ENCODE measurements around the gene GAL3ST3.
A peak's percentile ranks its signal among the peaks of the same experiment; 100 is the strongest.

GAL3ST3 gene

DNA sequence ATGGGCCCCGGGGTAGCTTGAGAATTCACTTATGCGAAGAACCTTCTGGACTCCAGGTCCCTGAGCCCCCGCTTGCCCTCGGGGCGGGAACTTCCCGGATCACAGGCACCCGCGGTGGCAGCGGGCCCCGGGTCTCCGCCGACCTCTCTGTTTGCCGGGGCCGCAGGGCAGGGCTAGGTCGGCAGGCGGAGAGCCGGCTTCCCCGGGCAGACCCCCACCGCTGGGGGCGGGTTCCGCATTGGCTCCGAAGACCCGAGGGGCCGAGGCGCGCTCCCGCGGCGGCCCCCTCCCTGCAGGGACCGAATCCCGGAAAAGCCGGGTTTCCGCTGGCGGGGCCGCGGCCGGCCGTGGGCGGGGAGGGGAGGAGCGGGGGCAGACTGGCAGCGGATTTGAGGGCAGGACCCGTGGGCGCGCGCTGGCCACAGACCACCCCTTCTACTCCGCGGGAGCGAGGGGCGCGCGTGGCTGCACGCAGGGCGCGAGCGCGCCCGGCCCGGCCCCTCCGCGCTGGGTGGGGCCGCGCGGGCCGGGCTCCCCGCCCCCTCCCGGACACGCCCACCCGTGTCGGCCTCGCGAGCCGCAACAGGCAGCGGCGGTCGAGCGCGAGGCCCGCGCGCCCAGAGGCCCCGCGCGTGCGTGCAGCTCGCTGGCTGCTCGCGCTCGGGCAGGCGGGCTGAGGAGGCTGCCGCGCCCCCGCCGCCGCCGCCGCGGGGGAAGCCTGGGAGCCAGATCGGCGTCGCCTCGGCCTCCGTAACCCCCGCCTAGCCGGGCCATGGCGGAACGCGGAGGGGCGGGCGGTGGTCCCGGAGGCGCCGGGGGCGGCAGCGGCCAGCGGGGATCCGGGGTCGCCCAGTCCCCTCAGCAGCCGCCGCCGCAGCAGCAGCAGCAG, 21.0 kb upstream of the GAL3ST3 start, which contains the start of gene PACS1:
TSS of gene PACS1 (plus strand) at position 558 of the 889 bp plus-strand sequence. CDS start at position 773, 215 bp downstream.
- DNase-seq = peak in 1 of 2 experiments; percentile 45

DNA sequence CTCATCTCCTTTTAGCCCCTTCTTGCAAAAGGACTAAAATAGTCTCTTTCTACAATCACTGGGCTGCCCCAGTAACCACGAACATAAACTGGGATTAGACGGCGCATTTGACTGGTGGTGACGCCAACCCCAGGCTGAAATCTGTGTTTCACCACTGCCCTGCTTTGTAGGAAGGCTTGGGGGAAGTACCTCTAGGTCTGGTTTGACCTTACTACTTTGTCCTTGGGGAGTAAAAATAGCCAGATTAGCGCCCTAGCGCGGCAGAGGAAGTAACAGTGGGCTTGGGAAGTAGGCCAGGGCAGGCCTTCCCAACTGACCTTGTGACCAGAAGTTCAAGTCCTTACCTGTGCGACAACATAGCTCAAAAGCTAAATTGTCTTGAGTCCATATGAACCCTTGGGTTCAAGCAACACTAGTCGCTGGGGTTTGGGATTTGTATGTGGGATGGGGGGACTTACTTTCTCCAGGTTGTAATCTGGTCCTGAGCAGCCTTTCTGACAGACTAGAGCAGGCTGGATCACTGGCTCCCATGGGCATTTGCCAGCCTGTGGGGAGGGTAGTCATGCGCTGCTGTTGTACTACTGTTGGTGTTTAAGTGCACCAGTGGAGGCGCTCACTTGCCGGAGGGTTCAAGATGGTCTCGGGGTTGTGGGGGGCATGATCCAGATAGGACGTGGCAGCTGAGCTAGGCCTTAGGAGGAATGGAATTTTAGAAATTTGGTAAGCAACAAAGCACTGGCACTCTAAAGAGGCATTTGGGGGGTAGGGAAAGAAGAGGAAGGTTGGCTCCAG, 20.2 kb upstream of the GAL3ST3 start:
- peak in 1 of 2 experiments; percentile 35 for DNase-seq

DNA sequence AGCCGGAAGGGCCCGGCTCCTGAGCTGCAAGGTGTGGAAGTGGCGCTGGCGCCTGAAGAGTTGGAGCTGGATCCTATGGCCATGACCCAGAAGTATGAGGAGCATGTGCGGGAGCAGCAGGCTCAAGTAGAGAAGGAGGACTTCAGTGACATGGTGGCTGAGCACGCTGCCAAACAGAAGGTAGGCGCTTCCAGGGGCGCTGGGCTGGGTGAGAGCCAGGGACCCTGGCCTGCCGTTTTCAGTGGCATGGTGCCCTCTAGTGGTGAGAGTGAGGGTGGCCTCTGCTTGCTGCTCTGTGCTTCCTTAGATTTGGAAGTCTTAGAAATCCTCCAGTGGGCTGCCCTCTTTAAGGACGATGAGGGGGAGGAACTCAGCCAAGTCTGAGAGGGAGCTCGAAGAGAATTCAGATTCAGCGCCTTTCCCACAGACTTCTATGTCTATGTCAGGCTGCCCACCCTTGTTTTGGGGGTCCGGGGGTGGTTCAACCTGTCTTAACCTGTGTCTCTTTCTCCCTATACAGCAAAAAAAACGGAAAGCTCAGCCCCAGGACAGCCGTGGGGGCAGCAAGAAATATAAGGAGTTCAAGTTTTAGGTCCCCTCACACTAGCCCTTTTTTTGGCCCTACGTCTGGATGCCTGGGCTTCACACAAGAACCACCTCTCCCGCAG, 19.3 kb upstream of the GAL3ST3 start:
- DNase-seq = peak; percentile 25 to 73

DNA sequence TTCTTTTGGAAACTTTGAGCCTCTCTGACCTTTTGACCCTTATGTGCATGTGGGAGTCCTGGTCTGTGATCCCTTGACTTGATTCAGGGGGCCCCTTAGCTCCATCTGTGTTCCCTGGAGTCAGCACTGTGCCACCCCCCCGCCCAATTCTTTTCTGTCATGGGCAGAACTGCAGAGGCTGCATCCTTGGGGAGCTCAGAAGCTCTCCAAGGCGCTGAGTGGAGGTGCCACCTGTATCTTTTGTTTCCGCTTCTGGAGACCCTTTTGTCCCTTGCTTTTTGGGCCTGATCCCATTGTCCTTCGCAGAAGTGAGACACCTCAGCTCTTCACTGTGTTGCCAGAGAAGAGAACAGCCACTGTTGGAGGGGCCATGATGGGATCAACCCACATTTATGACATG, 18.7 kb upstream of the GAL3ST3 start:
- DNase-seq = no peak

DNA sequence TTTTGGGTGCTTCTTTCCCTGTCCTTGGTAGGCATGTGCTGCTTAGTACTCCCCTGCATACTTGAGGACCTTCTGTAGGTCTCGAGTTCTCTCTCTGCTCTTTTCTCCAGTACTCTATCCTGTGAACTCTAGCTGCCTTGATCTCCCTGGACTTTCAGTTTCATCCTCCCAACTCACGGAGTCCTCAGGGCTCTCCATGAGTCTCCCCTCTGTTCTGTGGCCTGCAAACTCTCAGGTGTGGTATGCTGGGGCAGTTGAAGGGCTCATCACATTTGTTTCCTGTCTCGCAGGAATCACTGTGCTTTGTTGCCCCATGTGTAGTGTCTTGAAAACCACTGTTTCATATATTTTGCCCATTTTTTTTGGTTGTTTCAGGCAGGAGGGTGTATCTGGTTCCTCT, 17.8 kb upstream of the GAL3ST3 start:
- no peak for DNase-seq

DNA sequence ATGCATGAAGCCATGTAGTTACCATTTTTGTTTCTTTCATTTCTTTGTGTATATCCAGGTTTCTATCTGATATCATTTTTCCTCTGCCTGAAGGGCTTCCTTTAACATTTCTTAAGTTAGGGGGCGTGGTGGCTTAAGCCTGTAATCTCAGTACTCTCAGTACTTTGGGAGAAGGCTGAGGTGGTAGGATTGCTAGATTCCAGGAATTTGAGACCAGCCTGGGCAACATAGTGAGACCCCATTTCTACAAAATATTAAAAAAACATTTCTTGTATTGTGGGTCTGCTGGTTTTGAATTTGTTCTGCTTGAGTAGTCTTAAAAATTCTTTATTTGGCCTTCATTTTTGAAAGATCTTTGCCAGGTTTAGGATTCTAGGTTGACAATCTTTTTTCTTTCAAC, 15.6 kb upstream of the GAL3ST3 start:
- DNase-seq = no peak

DNA sequence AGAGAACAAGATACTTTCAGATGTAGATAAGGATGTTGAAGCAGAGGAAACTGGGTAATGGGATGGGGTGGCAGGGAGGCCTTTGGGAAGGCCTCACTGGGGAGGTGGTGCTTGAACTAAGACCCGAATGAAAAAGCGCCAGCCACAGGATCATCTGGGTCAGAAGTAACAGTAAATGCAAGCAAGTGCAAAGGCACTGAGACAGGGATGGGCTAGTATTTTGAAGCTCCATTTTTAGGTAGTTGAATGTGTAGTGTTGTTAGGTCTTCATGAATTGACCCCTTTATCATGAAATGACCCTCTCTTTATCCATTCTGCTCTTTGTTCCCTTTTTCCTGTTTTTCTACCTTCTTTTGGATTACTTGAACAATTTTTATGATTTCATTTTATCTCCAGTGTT, 14.9 kb upstream of the GAL3ST3 start:
- no peak for DNase-seq

DNA sequence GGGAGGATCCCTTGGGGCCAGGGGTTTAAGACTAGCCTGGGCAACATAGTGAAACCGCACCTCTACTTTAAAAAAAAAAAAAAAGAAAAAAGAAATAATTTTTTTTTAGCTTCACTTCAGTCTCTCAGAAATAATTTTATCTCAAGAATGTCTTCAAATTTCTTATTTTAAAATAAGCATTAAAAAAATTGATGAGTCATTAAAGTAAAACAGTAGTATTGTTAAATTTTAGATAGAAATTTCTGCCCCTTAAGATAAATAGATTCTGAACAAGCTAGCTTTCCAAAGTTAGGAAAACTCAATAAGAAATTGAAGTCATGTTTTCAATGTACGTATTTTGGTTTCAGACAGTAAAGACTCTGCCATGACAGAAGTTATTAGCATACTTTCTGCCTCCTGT, 13.4 kb upstream of the GAL3ST3 start:
- DNase-seq = no peak

DNA sequence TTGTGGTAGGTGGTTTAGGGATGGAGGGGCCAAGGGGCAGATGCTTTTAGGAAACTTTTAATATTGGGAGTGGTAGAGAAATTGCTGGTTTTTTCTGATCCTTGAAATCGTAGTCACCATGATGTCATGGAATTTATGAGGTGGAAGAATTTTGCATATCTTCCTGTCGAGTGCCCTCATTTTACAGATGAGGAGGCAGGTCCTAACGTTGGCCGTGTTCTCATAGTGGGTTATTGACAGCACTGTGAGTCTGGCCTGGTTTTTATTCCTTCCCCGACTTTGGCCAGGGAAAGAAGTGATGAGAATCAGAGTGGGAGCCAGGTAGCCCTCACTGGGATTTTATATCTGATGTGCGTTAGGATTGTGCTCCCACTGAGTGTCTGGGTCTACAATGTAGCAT, 12.3 kb upstream of the GAL3ST3 start:
- no peak for DNase-seq

DNA sequence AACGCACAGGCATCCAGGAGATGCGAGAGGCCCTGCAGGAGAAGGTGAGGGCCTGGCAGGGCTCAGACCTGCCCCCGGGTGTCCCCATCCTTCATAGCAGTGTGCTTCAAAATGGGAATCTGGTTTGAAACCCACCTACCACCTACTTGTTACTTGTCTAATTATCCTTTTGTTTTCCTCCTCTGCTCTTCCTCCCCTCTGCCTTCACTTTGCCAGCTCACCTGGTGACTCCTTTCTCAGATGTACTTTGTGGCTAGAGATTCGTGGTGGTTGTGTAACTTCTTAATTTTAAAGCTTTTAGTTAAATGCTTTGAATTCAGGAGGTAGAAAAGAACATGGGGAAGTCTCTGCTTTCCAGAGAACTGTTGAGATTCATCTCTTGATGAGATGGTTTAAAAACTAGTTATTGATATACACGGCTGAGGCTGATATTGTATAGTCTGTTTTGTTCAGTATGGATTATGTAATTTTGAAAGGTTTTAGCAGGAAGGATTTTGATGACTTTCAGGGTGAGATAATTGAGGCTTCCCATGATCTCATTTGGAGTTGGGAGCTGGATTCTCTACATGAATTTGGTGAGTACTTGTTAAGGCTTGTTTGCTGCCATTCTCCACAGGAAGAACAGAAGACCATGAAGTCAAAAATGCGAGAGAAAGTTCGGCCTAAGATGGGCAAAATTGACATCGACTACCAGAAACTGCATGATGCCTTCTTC, 11.2 kb upstream of the GAL3ST3 start:
- DNase-seq = no peak

DNA sequence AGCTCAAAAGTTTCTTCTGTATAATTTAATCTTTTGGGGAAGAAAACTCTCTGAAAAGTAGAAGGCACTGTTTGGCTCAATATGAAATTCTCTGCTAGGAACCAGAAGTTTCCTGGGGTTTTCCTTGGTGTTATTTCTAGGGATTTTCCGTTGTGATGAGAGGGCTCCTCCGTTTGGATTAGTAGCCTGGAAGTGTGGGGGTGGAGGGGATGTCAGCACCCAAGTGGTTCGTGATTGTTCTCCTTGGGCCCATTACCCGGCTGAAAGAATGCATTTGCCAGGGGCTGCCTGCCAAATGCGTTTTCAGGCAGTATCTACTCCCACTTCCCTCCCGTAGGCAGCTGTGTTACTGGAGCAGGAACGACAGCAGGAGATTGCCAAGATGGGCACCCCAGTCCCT, 7.5 kb upstream of the GAL3ST3 start:
- DNase-seq = no peak

DNA sequence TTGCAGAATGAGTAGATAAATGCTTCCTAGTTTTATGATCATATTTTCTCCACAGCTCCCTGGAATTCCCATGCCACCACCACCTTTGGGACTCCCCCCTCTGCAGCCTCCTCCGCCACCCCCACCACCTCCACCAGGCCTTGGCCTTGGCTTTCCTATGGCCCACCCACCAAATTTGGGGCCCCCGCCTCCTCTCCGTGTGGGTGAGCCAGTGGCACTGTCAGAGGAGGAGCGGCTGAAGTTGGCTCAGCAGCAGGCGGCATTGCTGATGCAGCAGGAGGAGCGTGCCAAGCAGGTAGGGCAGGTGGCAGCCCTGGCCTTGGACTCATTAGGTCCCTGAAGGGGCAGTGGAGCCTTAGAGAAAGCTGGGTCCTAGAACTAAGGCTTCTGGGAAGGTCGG, 6.1 kb upstream of the GAL3ST3 start:
- DNase-seq = no peak

DNA sequence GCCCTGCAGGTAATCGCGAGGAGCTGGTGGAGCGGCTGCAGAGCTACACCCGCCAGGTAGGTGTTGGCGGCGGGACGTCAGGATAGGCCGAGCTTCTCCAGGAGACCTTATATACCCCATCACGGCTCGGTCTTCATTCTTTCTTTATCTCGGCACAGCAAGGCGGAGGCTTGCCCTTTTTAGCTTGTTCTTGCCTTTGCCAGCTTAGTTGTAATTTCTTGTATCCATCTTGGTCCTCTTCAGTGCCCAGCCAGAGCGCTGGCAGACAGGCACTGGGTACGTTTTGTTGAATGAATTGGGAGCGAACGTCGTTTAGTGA, 3.7 kb upstream of the GAL3ST3 start:
- no peak for DNase-seq

DNA sequence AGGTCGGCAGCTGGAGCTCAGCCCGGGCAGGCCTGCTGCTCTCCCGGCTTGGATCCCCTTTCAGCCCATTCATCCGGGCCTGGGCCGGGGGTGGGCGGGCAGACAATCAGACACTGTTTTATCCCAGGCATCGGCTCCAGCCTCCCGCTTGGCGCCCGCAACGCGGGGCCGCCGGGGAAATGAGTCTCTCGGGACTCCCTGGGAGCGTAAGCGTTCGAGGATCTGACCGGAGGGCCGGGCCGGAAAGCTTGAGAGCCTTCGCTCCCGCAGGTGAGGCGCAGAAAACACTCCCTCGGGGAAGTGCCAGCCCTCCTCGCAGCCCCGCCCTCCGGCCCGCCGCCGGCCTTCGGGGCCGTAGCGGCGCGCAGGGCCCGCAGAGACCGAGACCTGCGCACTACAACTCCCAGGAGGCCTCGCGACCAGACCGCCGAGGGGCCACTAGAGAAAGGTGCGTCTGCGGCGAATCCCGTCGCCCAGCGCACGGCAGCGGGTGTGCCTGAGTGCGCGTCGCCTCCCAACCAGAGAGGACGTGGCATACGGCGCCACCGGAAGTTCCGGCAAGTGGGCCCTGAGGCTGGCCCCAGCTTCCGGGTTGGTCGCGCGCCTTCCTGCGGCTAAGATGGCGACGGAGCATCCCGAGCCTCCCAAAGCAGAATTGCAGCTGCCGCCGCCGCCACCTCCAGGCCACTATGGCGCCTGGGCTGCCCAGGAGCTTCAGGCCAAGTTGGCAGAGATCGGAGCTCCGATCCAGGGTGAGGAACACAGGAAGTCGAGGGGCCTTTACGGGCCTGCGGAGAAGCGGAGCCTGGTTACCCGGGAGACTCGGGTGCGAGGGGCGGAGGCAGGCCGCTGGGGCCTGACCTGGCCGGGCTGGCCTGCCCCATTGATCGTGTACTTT, 3.1 kb upstream of the GAL3ST3 start, which contains the start of gene SF3B2:
TSS of gene SF3B2 (plus strand) at position 599 of the 898 bp plus-strand sequence. CDS start at position 620, 21 bp downstream.
- DNase-seq = peak; percentile 95 to 97

DNA sequence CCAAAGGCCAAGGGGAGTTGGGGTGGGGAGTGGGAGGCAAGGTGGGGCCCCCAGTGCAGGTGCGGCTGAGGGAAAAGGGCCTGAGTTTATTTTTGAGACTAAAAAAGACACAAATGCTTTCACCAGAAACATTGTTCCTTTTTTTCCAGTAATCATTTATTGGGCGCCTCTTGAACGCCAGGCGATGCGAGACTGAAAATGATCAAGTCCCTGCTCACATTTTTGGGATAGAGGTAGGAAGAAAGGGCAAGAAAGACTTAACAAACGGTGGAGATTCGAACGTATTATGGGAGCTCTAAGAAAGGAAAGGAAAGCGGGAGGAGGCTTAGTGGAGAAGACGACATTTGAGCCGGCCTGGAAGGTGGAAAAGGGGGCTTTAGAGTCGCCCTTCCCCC, 2.4 kb upstream of the GAL3ST3 start:
- DNase-seq = no peak

DNA sequence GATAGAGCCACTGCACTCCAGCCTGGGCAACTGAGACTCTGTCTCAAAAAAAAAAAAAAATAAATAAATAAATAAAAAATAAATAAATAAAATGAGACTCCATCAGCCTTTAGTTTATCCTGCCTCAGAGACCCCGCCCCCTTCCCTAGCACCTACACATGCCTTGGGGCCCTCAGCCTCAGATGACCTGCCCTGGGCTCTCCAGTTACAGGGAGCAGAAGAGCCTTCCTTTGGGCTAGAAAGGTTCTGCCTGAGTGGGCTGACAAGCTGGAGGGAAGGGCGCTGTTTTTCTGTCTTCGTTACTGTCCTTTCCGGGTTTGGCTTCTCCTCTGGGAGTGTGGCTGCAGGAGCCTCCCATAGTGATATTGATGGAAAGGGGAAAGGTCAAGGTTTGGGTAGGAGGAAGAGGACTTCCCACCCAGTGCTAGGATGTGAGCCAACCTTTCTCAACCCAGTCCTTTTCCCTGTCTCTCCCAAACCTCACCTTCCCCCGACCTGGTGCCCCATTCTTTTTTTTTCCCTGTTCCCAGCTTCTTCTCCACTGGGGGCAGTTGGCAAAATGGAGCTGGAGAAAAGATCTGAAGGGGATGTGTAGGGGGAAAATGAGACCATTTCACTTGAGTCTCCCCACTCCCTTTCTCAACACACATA, 1.7 kb upstream of the GAL3ST3 start:
- DNase-seq = peak in 1 of 2 experiments; percentile 9

DNA sequence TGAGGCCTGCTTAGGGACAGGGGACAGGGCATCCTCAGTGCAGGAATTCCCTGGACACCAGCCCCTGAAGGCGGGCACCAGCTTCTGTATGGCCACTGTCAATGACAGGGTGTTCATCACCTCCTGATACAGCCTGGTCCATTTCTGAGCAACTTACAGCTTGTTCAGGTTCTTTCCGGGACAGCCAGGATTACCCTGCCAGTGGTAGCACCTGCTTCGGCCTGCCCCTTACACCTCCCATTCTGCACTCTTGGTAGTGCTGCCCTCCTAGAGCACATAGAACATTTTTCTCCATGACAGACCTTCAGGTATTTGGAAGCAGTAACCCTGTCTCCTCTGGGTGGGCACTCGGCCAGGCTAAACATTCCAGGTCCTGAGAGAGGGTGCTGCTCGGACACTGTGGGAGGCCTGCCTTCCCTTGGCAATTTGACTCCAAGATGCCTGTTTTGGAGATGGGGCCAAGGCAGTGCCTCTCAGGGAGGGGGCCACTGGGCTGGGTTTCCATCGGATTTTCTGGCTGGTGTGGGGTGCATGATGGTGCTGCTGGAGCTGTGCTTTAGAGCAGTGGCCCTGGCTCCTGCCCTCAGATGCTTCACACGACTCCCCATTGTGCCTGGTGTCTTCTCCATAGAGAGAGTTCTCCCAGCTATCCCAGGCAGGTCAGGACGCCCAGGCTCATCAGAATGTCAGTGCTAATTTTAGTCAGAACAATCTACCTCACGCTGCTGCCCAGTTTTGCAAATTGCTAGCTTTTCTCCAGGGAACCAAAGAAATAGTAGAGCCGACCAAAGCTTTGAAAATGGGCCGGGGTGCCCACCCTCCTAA, 1.2 kb downstream of the GAL3ST3 start:
- DNase-seq = no peak

DNA sequence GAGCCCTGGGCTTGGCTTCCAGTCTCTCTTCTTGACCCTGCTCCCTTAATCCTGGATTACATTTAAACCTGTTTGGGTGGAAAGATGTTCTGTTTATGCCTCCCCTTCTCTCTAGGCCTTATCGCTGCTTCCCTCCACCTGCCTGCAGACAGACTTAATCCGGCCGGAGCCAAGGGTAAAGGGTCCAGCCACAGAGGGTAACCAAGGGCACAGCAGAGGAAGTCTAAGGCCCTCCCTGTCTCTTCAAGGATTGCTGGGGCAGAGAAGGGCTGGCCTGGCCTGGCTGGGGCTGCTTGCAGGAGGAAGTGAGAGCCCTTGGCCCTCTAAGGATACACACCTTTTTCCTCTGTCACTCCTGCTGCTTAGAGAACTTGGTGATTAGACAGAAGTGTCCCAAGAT, 2.1 kb downstream of the GAL3ST3 start:
- DNase-seq = no peak

DNA sequence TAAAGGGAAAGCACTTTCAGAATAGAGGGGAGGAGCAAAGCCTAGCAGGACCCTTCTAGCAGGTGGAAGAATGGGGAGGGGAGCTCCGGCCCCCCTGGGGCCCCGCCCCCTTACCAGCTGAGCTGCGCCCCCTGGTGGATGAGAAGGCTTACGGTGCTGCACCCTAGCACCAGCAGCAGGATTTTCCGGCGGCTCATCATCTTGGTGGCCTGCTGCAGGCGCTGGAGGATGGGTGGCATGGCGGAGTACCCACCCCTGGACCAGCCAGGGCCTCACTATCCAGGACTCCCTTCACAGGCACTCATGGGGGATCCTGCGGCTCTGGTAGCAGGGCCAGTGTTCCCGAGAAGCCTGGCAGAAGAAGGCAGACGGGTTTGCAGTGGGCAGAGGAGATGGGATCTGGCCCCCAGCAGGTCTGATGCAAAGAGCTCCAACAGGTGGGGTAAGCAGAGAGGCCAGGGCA, 3.8 kb downstream of the GAL3ST3 start:
- DNase-seq = peak in 1 of 2 experiments; percentile 67

DNA sequence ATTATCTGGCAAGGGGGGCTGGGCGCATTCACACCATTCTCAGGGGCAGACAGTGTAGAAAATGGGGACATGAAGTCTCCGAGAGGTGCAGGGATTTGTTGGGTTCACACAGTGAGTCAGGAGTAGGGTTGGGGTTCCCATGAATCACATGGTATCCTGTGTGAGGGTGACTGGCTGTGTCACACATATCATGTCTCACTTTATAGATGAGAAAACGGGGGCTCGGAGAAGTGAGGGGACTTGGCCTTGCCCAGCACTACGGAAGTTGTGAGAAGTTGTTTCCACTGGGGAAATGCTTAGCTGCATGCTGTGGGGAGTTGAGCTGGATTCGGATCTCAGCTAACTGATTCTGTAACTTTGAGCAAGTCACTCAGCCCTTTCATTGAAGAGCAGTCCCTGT, 4.2 kb downstream of the GAL3ST3 start:
- no peak for DNase-seq

All from NCI-H524 (cell line).